HL-60 (cell line): Measurements from ENCODE around the gene AHCTF1.

Experiments
- DNase-seq, 2 experiments: peaks; one replicate each; pipeline ENCODE4 v3.0.0-alpha.2; 2010 to 2020; ENCODE audit warnings: low read depth in 1 of 2, low spot score in 1 of 2
- H3K27ac ChIP-seq: fragments of 250-450 bp; sonication (Bioruptor Pico); replicated peaks from 2 replicates; pipeline ENCODE4 v1.5.1; 2020; ENCODE audit warnings: mild to moderate bottlenecking, moderate library complexity
- H3K27me3 ChIP-seq: fragments of 250-450 bp; sonication (Bioruptor Pico); 2 replicates; pipeline ENCODE4 v1.5.1; 2021; ENCODE audit warnings: mild to moderate bottlenecking, moderate library complexity; ENCODE audit not compliant: insufficient read depth, poor library complexity, severe bottlenecking
- H3K4me3 ChIP-seq: replicated peaks from 2 replicates; pipeline ENCODE4 v1.5.1; 2011; ENCODE audit warnings: mild to moderate bottlenecking, control low read depth, low read length; ENCODE audit not compliant: insufficient read depth
- GABPA ChIP-seq: IDR thresholded peaks from 2 replicates; pipeline ENCODE4 v1.6.1; 2012; ENCODE audit warnings: low read depth
- POLR2AphosphoS5 ChIP-seq: IDR thresholded peaks from 2 replicates; pipeline ENCODE4 v1.6.1; 2012; ENCODE audit warnings: low read depth
- SPI1 ChIP-seq: IDR thresholded peaks from 2 replicates; pipeline ENCODE4 v1.6.1; 2012; ENCODE audit warnings: low read depth, mild to moderate bottlenecking, borderline replicate concordance
- TF ChIP-seq, protein P1 (sequence below): IDR thresholded peaks from 2 replicates; pipeline ENCODE4 v1.6.1; 2012; ENCODE audit warnings: low read depth; ENCODE audit not compliant: insufficient replicate concordance
- TF ChIP-seq, protein P2 (sequence below): IDR thresholded peaks from one replicate; pipeline ENCODE4 v1.5.1; 2011; ENCODE audit warnings: low read length, control low read depth, inconsistent platforms; ENCODE audit not compliant: insufficient read depth

The AHCTF1 gene

DNA sequence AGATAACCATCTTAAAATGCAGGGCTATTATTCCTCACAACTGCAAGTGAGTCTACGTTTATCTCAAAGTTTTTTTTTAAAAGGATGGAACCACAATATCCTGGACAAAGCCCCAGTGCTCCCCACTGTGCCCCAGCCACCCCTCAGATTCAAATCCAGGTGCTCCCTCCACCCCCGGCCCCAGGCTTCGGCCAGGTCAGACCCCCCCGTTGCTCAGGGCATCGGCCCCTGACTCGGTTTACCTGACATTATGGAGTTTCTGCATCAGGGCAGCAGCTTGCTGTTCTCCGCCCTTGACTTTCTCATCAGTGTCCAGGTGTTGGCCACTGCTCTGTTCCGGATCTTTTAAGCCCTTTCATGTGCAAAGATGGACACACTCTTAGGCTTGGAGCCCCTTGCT lies 134.6 kb downstream of the AHCTF1 start:
- no peak overlapping the region for H3K4me3 ChIP-seq
- no peaks in the 10 kb centered on the region for H3K27me3 ChIP-seq
- TF ChIP-seq, protein P1, sequence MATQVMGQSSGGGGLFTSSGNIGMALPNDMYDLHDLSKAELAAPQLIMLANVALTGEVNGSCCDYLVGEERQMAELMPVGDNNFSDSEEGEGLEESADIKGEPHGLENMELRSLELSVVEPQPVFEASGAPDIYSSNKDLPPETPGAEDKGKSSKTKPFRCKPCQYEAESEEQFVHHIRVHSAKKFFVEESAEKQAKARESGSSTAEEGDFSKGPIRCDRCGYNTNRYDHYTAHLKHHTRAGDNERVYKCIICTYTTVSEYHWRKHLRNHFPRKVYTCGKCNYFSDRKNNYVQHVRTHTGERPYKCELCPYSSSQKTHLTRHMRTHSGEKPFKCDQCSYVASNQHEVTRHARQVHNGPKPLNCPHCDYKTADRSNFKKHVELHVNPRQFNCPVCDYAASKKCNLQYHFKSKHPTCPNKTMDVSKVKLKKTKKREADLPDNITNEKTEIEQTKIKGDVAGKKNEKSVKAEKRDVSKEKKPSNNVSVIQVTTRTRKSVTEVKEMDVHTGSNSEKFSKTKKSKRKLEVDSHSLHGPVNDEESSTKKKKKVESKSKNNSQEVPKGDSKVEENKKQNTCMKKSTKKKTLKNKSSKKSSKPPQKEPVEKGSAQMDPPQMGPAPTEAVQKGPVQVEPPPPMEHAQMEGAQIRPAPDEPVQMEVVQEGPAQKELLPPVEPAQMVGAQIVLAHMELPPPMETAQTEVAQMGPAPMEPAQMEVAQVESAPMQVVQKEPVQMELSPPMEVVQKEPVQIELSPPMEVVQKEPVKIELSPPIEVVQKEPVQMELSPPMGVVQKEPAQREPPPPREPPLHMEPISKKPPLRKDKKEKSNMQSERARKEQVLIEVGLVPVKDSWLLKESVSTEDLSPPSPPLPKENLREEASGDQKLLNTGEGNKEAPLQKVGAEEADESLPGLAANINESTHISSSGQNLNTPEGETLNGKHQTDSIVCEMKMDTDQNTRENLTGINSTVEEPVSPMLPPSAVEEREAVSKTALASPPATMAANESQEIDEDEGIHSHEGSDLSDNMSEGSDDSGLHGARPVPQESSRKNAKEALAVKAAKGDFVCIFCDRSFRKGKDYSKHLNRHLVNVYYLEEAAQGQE = no peak
- TF ChIP-seq SPI1 (no peak), GABPA (no peak), POLR2AphosphoS5 (no peak)
- TF ChIP-seq, protein P2, sequence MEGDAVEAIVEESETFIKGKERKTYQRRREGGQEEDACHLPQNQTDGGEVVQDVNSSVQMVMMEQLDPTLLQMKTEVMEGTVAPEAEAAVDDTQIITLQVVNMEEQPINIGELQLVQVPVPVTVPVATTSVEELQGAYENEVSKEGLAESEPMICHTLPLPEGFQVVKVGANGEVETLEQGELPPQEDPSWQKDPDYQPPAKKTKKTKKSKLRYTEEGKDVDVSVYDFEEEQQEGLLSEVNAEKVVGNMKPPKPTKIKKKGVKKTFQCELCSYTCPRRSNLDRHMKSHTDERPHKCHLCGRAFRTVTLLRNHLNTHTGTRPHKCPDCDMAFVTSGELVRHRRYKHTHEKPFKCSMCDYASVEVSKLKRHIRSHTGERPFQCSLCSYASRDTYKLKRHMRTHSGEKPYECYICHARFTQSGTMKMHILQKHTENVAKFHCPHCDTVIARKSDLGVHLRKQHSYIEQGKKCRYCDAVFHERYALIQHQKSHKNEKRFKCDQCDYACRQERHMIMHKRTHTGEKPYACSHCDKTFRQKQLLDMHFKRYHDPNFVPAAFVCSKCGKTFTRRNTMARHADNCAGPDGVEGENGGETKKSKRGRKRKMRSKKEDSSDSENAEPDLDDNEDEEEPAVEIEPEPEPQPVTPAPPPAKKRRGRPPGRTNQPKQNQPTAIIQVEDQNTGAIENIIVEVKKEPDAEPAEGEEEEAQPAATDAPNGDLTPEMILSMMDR = no peak
- no peak for DNase-seq
- no peak overlapping the region for H3K27ac ChIP-seq

DNA sequence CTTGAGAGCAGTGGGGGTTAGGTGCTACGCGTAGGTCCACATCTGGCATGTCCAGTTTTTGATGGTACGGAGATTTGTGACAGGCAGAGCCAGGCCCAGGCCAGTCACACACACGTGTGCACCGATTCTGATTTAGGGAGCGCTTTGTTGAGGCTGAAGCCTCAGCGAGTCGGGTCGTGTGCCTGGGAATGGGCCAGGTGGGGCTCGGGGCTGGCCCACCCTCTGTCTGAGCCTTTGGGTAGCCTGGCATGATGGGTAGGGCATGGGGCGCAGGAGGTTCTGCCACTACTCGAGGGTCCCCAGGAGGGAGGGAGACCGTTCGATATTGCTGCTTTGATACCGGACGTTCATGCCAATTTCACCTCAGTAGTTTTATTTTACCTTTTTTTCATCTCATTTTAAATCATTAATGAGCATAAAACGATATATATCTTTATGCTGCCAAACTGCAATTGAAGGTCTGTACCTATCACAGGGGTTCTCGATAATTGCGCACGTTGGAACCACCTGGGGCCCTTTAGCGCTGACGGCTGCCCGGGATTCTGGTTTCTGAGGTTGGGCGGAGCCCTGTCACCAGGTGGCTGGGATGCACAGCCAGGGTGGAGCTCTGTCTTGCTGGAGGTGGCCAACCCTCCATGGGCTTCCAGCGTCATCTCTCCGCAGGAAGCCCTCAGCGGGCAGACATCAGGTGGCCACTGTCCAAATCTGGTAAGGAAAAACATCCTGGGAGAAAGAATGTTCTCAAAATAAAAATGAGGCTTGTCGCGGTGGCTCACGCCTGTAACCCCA lies 135.6 kb downstream of the AHCTF1 start:
- H3K27ac ChIP-seq = no peak overlapping the region
- TF ChIP-seq, protein P1 = no peak
- TF ChIP-seq, protein P2 = no peak
- TF ChIP-seq POLR2AphosphoS5 (no peak), GABPA (no peak), SPI1 (no peak)
- no peak for DNase-seq
- H3K4me3 ChIP-seq = no peak overlapping the region
- H3K27me3 ChIP-seq = no peaks in the 10 kb centered on the region

DNA sequence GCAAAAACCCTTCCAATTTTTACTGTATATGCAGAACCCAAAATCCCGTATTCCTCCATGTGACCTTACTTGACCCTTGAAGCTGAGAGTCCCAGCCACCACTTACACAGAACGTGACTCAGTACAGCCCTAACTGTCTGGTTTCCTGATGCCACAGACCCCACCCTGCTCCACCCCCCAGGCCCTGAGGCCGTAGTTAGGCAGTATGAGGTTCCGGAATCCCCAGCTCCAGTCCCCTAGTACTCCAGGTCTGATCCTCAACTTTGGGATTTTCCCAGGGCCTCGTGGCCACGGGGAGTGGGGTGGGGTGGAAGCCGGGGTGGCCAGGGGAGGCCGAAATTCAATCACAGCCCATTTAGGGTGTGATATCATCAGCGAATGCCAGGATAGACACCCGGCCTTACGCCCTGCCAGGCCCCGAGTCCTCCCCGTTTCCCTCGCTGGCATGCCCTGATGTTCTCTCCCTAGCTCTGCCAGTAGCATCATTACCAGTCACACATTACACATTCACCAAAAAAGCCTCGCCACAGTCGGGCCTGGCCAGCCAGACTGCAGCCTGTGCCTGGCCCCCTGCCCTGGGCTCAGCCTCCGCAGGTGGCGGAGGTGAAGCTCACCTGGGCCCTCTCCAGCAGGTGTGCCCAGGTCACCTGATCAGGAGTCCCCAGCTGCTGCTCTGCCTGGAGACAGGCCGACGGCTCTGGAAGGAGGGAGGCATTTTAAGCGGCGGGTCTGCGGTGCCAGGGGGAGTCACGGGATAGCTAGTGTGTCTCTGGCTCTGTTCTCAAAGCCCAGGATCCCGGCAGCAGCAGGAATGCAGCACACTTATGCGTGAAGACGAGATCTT lies 136.7 kb downstream of the AHCTF1 start:
- H3K27me3 ChIP-seq = no peaks in the 10 kb centered on the region
- H3K4me3 ChIP-seq = no peak overlapping the region
- TF ChIP-seq GABPA (no peak), SPI1 (no peak), POLR2AphosphoS5 (no peak)
- TF ChIP-seq, protein P1 = no peak
- TF ChIP-seq, protein P2 = no peak
- DNase-seq = no peak
- no peak overlapping the region for H3K27ac ChIP-seq
